Vagina (tissue), 2 donors: ENCODE data around the gene CGB7. TPM values are rescaled to one million over a fixed set of nuclear protein-coding genes. Genes with fewer than 3 reads are reported as not detected.

Experiments
- DNase-seq, 2 donors: peaks; one replicate each; pipeline ENCODE4 v3.0.0-alpha.2; 2017; ENCODE audit errors: extremely low spot score in 2 of 2
- H3K27ac ChIP-seq: fragments of 200-600 bp; sonication (generic); one replicate; pipeline ENCODE4 v1.5.1; 2019
- H3K27me3 ChIP-seq: fragments of 200-600 bp; sonication (generic); one replicate; pipeline ENCODE4 v1.5.1; 2019
- H3K36me3 ChIP-seq, 2 donors: fragments of 200-600 bp; sonication (generic); one replicate each; pipeline ENCODE4 v1.5.1; 2017 to 2019
- H3K4me1 ChIP-seq: fragments of 200-600 bp; sonication (generic); one replicate; pipeline ENCODE4 v1.5.1; 2019
- H3K4me3 ChIP-seq, 2 donors: fragments of 200-600 bp; sonication (generic); 1 replicate in 1 of 2; 2 replicates in 1 of 2; pipeline ENCODE4 v1.5.1; 2016 to 2019
- H3K9me3 ChIP-seq: fragments of 200-600 bp; sonication (generic); one replicate; pipeline ENCODE4 v1.5.1; 2019
- POLR2A ChIP-seq, 2 donors: fragments of 450-650 bp; IDR thresholded peaks; one replicate each; pipeline ENCODE4 v1.6.1; 2017; ENCODE audit warnings: antibody characterized with exemption in 2 of 2, mild to moderate bottlenecking in 2 of 2, moderate library complexity in 2 of 2
- POLR2AphosphoS5 ChIP-seq, 2 donors: sonication (generic); formaldehyde crosslinking; IDR thresholded peaks; one replicate each; pipeline ENCODE4 v1.9.0; 2017; ENCODE audit warnings: antibody characterized with exemption in 2 of 2, mild to moderate bottlenecking in 2 of 2, low read depth in 1 of 2; ENCODE audit not compliant: insufficient read depth in 1 of 2
- intact Hi-C: fragments of 100-400 bp; cut with DNase I; formaldehyde crosslinking; loops from one replicate; pipeline ENCODE4 v1.15.1; 2023
- total RNA-seq: library from RNA; depleted of rRNA; stranded (reverse); fragments of >200 nt; gene quantifications from one replicate; pipeline ENCODE4 v1.2.3, GENCODE V29; 2016
- TF ChIP-seq, protein P1 (sequence below), 3 experiments: fragments of 450-650 bp in 2 of 3; fragments of 200-600 bp in 1 of 3; sonication (generic) in 1 of 3; IDR thresholded peaks; one replicate each; pipeline ENCODE4 v1.5.1; 2017 to 2019; ENCODE audit warnings: antibody characterized with exemption in 3 of 3, mild to moderate bottlenecking in 2 of 3, moderate library complexity in 2 of 3

Gene CGB7
- total RNA-seq, 1 donor from 2014 or later = 0.98 TPM

- Histone ChIP-seq H3K4me3 (no peak overlapping the region), H3K9me3 (no peaks in the 10 kb centered on the region), H3K36me3 (peaks cover 5 to 92% of the 10 kb centered on the region in 2 donors), H3K4me1 (no peaks in the 10 kb centered on the region), H3K27ac (no peak overlapping the region), H3K27me3 (no peaks in the 10 kb centered on the region)
- no peak for DNase-seq
- intact Hi-C loops = no loop called here
- TF ChIP-seq POLR2AphosphoS5 (IDR thresholded peaks at IDR 0.05; ENCODE audit: insufficient read depth in 1 of 2, low read depth in 1 of 2) (no peak), POLR2A (IDR thresholded peaks at IDR 0.05) (no peak)
- TF ChIP-seq, protein P1, sequence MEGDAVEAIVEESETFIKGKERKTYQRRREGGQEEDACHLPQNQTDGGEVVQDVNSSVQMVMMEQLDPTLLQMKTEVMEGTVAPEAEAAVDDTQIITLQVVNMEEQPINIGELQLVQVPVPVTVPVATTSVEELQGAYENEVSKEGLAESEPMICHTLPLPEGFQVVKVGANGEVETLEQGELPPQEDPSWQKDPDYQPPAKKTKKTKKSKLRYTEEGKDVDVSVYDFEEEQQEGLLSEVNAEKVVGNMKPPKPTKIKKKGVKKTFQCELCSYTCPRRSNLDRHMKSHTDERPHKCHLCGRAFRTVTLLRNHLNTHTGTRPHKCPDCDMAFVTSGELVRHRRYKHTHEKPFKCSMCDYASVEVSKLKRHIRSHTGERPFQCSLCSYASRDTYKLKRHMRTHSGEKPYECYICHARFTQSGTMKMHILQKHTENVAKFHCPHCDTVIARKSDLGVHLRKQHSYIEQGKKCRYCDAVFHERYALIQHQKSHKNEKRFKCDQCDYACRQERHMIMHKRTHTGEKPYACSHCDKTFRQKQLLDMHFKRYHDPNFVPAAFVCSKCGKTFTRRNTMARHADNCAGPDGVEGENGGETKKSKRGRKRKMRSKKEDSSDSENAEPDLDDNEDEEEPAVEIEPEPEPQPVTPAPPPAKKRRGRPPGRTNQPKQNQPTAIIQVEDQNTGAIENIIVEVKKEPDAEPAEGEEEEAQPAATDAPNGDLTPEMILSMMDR (IDR thresholded peaks at IDR 0.05) = no peak
These were observed 44.8 kb upstream of the CGB7 start for GRCh38 chr19:49102303-49102702.

GRCh38 chr19:49101160-49101559 is 43.6 kb upstream of the CGB7 start:
- no peak overlapping the region for H3K4me3 ChIP-seq
- H3K27me3 ChIP-seq = no peaks in the 10 kb centered on the region
- DNase-seq = no peak
- H3K9me3 ChIP-seq = no peaks in the 10 kb centered on the region
- H3K27ac ChIP-seq = no peak overlapping the region
- TF ChIP-seq POLR2AphosphoS5 (IDR thresholded peaks at IDR 0.05; ENCODE audit: insufficient read depth in 1 of 2, low read depth in 1 of 2) (no peak), POLR2A (IDR thresholded peaks at IDR 0.05) (no peak)
- TF ChIP-seq, protein P1 (IDR thresholded peaks at IDR 0.05) = no peak
- intact Hi-C loops = no loop called here
- peaks cover 5 to 92% of the 10 kb centered on the region in 2 donors for H3K36me3 ChIP-seq
- H3K4me1 ChIP-seq = no peaks in the 10 kb centered on the region

DNA sequence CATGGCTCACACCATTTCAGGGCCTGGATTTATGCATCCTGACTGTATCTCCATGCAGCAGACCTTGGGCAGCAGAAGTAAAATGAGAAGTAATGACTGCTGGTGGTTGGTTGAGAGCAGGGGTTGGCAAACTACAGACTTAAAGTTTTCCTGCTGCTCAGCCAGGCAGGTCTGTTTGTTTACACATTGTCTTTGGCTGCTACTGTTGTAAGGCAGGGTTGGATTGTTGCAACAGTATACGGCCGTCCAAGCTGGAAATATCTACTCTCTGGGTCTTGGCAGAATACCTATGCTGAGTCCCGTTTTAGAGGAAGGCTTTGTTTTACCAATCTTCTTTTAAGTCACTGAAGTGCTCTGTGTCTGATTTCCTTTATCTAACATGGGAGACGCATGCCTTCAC is 41.2 kb upstream of the CGB7 start:
- Histone ChIP-seq H3K4me1 (peaks cover 11% of the 10 kb centered on the region), H3K27ac (no peak overlapping the region), H3K36me3 (peaks cover 5 to 83% of the 10 kb centered on the region in 2 donors), H3K9me3 (no peaks in the 10 kb centered on the region), H3K4me3 (no peak overlapping the region), H3K27me3 (no peaks in the 10 kb centered on the region)
- no peak for DNase-seq
- TF ChIP-seq POLR2AphosphoS5 (IDR thresholded peaks at IDR 0.05; ENCODE audit: insufficient read depth in 1 of 2, low read depth in 1 of 2) (no peak), POLR2A (IDR thresholded peaks at IDR 0.05) (no peak)
- TF ChIP-seq, protein P1 (IDR thresholded peaks at IDR 0.05) = no peak
- intact Hi-C loops = loop anchor here (5.0 kb wide), 2 partner anchors 49 to 104 kb away; no protein-coding TSS in a partner anchor

DNA sequence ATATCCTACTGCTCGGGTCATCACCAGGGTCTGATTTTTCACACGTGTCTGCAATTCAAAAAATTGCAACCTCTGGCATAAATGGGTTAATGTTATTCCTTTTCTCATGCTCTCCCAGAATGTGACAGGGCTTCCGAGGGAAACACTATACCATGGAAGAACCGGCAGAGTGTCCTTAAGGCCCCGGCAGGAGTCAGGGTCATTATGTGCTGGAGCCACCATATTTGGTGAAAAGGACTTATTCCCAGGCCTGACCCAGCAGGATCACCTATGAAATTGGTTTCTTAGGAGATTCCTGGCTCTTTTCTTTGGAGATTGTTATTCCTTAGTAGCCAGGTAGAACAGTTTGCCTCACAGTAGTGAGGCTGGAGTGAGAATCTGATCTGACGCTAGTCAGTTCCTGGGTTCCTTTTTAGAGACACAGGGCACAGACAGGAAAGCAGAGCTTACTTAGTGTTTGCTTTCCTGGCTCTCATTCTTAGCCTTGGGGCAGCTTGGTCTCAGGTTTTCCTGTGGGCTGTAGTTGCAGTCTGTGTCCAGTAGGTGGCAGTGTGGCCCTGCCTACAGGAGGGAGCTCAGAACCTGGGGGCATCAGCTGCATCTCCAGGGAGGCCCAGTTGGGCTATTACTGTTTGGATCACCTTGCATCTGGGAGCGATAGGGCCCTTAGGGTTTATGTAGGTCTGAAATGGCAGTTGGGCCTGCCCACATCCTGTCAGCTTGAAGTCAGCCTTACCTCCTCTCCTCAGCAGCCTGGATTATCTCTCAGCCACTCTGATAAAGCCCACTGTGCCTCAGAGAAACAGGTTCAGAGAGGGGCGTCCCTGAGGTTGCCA is 40.1 kb upstream of the CGB7 start:
- Histone ChIP-seq H3K4me3 (no peak overlapping the region), H3K27me3 (no peaks in the 10 kb centered on the region), H3K27ac (no peak overlapping the region), H3K9me3 (no peaks in the 10 kb centered on the region), H3K4me1 (peaks cover 11% of the 10 kb centered on the region), H3K36me3 (peaks cover 5 to 83% of the 10 kb centered on the region in 2 donors)
- TF ChIP-seq, protein P1 (IDR thresholded peaks at IDR 0.05) = peak; percentile 90 to 97 (median 91)
- no peak for TF ChIP-seq POLR2A (IDR thresholded peaks at IDR 0.05)
- intact Hi-C loops = loop anchor here (5.0 kb wide), 2 partner anchors 50 to 105 kb away; no protein-coding TSS in a partner anchor
- DNase-seq = no peak
